GM12891 (cell line): ENCODE data around the gene IGFBP5.

Experiments used
- POLR2A ChIP-seq: IDR thresholded peaks from 2 replicates; pipeline ENCODE4 v1.6.1; 2011; ENCODE audit warnings: low read depth, low read length, control low read depth
- TAF1 ChIP-seq: IDR thresholded peaks from 2 replicates; pipeline ENCODE4 v1.6.1; 2011; ENCODE audit warnings: low read depth, low read length, control low read depth

- TF ChIP-seq POLR2A (no peak), TAF1 (no peak)
Measured at GRCh38 chr2:216730871-216731270, 35.5 kb upstream of the IGFBP5 start.
